Trophoblast cell (in vitro differentiated cells and primary cell): ENCODE measurements around the gene TP53.
"Not testable (repeated sequence)": the region's sequence is repeated elsewhere in the genome, so short reads cannot be mapped to it uniquely, and the experiment has no call there.

ENCODE experiments used
- DNase-seq, 2 donors: peaks; one replicate each; pipeline ENCODE4 v3.0.0-alpha.2; 2016
- H2AFZ ChIP-seq: 2 replicates; pipeline ENCODE4 v1.6.1; 2013; ENCODE audit warnings: low read length, moderate library complexity, mild to moderate bottlenecking; ENCODE audit not compliant: insufficient read depth, poor library complexity
- H2AK5ac ChIP-seq: 2 replicates; pipeline ENCODE4 v1.6.1; 2013; ENCODE audit warnings: mild to moderate bottlenecking, low read length
- H2BK120ac ChIP-seq: 2 replicates; pipeline ENCODE4 v1.6.1; 2013; ENCODE audit warnings: low read length, mild to moderate bottlenecking, moderate library complexity; ENCODE audit not compliant: insufficient read depth, poor library complexity
- H2BK12ac ChIP-seq: 2 replicates; pipeline ENCODE4 v1.6.1; 2013; ENCODE audit warnings: mild to moderate bottlenecking, low read length, moderate library complexity
- H2BK5ac ChIP-seq: 2 replicates; pipeline ENCODE4 v1.6.1; 2013; ENCODE audit warnings: low read length, low read depth, moderate library complexity, mild to moderate bottlenecking; ENCODE audit not compliant: poor library complexity
- H3K14ac ChIP-seq: 2 replicates; pipeline ENCODE4 v1.6.1; 2013; ENCODE audit warnings: mild to moderate bottlenecking, low read length
- H3K18ac ChIP-seq: 2 replicates; pipeline ENCODE4 v1.6.1; 2013; ENCODE audit warnings: mild to moderate bottlenecking, low read length
- H3K23ac ChIP-seq: 2 replicates; pipeline ENCODE4 v1.6.1; 2013; ENCODE audit warnings: low read length
- H3K27ac ChIP-seq: 2 replicates; pipeline ENCODE4 v1.5.1; 2013; ENCODE audit warnings: low read depth, mild to moderate bottlenecking, inconsistent platforms, low read length, moderate library complexity
- H3K27me3 ChIP-seq: 2 replicates; pipeline ENCODE4 v1.6.1; 2013; ENCODE audit warnings: inconsistent platforms, mild to moderate bottlenecking, low read length, moderate library complexity; ENCODE audit not compliant: insufficient read depth
- H3K36me3 ChIP-seq, 2 experiments: 1 replicate in 1 of 2; 2 replicates in 1 of 2; pipeline ENCODE4 v1.6.1; 2013; ENCODE audit warnings: low read length in 2 of 2, mild to moderate bottlenecking in 2 of 2, moderate library complexity in 1 of 2; ENCODE audit not compliant: insufficient read depth in 2 of 2, control insufficient read depth in 1 of 2
- H3K4ac ChIP-seq: 2 replicates; pipeline ENCODE4 v1.6.1; 2013; ENCODE audit warnings: low read depth, mild to moderate bottlenecking, low read length, moderate library complexity
- H3K4me1 ChIP-seq, 2 experiments: 1 replicate in 1 of 2; 2 replicates in 1 of 2; pipeline ENCODE4 v1.6.1; 2013; ENCODE audit warnings: low read length in 2 of 2, mild to moderate bottlenecking in 2 of 2, moderate library complexity in 1 of 2; ENCODE audit not compliant: insufficient read depth in 2 of 2, control insufficient read depth in 1 of 2
- H3K4me2 ChIP-seq: 2 replicates; pipeline ENCODE4 v1.6.1; 2013; ENCODE audit warnings: inconsistent platforms, mild to moderate bottlenecking, low read length, moderate library complexity
- H3K4me3 ChIP-seq: 2 replicates; pipeline ENCODE4 v1.5.1; 2013; ENCODE audit warnings: mild to moderate bottlenecking, low read depth, low read length, inconsistent platforms
- H3K79me1 ChIP-seq: one replicate; pipeline ENCODE4 v1.6.1; 2013; ENCODE audit warnings: low read length
- H3K79me2 ChIP-seq: 2 replicates; pipeline ENCODE4 v1.6.1; 2013; ENCODE audit warnings: low read length, mild to moderate bottlenecking; ENCODE audit not compliant: control insufficient read depth, insufficient read depth, poor library complexity
- H3K9ac ChIP-seq: 2 replicates; pipeline ENCODE4 v1.6.1; 2013; ENCODE audit warnings: mild to moderate bottlenecking, low read length
- H3K9me3 ChIP-seq: 2 replicates; pipeline ENCODE4 v1.6.1; 2013; ENCODE audit warnings: low read depth, mild to moderate bottlenecking, control low read depth, inconsistent platforms, low read length; ENCODE audit not compliant: insufficient read depth
- H4K12ac ChIP-seq: 2 replicates; pipeline ENCODE4 v1.6.1; 2013; ENCODE audit warnings: low read depth, mild to moderate bottlenecking, low read length, moderate library complexity
- H4K8ac ChIP-seq: 2 replicates; pipeline ENCODE4 v1.6.1; 2013; ENCODE audit warnings: low read depth, mild to moderate bottlenecking, low read length, moderate library complexity
- H4K91ac ChIP-seq: one replicate; pipeline ENCODE4 v1.6.1; 2013; ENCODE audit warnings: low read depth, mild to moderate bottlenecking, low read length, moderate library complexity
- WGBS: extraction: QIAGEN DNeasy Blood & Tissue Kit; methylation state at CpG from one replicate; pipeline ENCODE4 v1.1.7; 2013; ENCODE audit warnings: missing lambda C conversion rate; ENCODE audit not compliant: insufficient read length, insufficient coverage; ENCODE audit errors: extremely low coverage; 5-methylcytosine and 5-hydroxymethylcytosine counted together

Gene TP53

GRCh38 chr17:7626307-7626706, 61.0 kb downstream of the TP53 start:
- Histone ChIP-seq H3K4me3 (no peak overlapping the region), H3K9me3 (peaks cover 1% of the 10 kb centered on the region), H2AK5ac (no peak overlapping the region), H3K4ac (no peak overlapping the region), H4K91ac (no peak overlapping the region), H3K27me3 (no peaks in the 10 kb centered on the region), H3K27ac (no peak overlapping the region), H3K23ac (no peak overlapping the region), H3K4me1 (peaks cover 5% of the 10 kb centered on the region in 2 experiments), H2BK5ac (no peak overlapping the region), H3K14ac (no peak overlapping the region), H3K9ac (no peak overlapping the region), H2AFZ (no peak overlapping the region), H2BK12ac (no peak overlapping the region), H3K79me1 (peaks cover 2% of the 10 kb centered on the region), H3K79me2 (peaks cover 2% of the 10 kb centered on the region), H2BK120ac (no peak overlapping the region), H3K18ac (no peak overlapping the region), H3K36me3 (peaks cover 0 to 2% of the 10 kb centered on the region in 2 experiments), H3K4me2 (no peak overlapping the region), H4K12ac (no peak overlapping the region), H4K8ac (no peak overlapping the region)
- no peak for DNase-seq
- no CpG with 5 or more reads among the region's 7 CpGs for WGBS

- not testable (repeated sequence) for H4K91ac ChIP-seq, H3K27me3 ChIP-seq, H3K14ac ChIP-seq, H3K36me3 ChIP-seq, H4K8ac ChIP-seq, DNase-seq, H3K4me3 ChIP-seq, H2AFZ ChIP-seq, H3K4me1 ChIP-seq, H3K4me2 ChIP-seq, H3K27ac ChIP-seq, H3K18ac ChIP-seq, H4K12ac ChIP-seq, H3K4ac ChIP-seq, H3K79me2 ChIP-seq, H3K9ac ChIP-seq, H3K9me3 ChIP-seq, H3K23ac ChIP-seq, H2BK12ac ChIP-seq, H3K79me1 ChIP-seq, H2BK120ac ChIP-seq, H2AK5ac ChIP-seq, H2BK5ac ChIP-seq
- WGBS, result no CpG with 5 or more reads among the region's 16 CpGs
Observed at GRCh38 chr17:7625749-7626148, 61.5 kb downstream of the TP53 start.

GRCh38 chr17:7623661-7624060, 63.6 kb downstream of the TP53 start:
- H4K12ac ChIP-seq, result no peak overlapping the region
- no peaks in the 10 kb centered on the region for H3K27me3 ChIP-seq
- H3K23ac ChIP-seq, result no peak overlapping the region
- H2AK5ac ChIP-seq, result no peak overlapping the region
- no peak overlapping the region for H3K4ac ChIP-seq
- no peak overlapping the region for H3K18ac ChIP-seq
- peaks cover 2% of the 10 kb centered on the region for H3K79me2 ChIP-seq
- H3K4me2 ChIP-seq, result no peak overlapping the region
- H2BK120ac ChIP-seq, result no peak overlapping the region
- peaks cover 5% of the 10 kb centered on the region in 2 experiments for H3K4me1 ChIP-seq
- peaks cover 2% of the 10 kb centered on the region for H3K79me1 ChIP-seq
- no peak overlapping the region for H2BK12ac ChIP-seq
- H4K8ac ChIP-seq, result no peak overlapping the region
- peaks cover 0 to 2% of the 10 kb centered on the region in 2 experiments for H3K36me3 ChIP-seq
- no peak overlapping the region for H3K9ac ChIP-seq
- H3K14ac ChIP-seq, result no peak overlapping the region
- H4K91ac ChIP-seq, result no peak overlapping the region
- no peak overlapping the region for H3K4me3 ChIP-seq
- no CpG with 5 or more reads among the region's 5 CpGs for WGBS
- H2AFZ ChIP-seq, result no peak overlapping the region
- H3K27ac ChIP-seq, result no peak overlapping the region
- DNase-seq, result no peak
- no peaks in the 10 kb centered on the region for H3K9me3 ChIP-seq
- no peak overlapping the region for H2BK5ac ChIP-seq

DNA sequence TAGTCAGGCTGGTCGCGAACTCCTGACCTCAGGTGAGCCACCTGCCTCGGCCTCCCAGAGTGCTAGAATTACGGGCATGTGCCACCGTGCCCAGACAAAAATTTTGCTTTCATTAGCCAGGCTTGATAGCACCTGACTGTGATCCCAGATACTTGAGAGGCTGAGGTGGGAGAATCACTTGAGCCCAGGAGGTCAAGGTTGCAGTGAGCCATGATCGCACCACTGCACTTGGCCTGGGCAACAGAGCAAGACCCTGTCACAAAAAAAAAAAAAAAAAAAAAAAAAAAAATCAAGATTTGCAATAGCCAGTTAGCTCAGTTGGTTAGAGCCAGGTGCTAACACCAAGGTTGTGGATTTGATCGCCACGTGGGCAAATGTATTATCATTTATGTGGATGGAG, 66.5 kb downstream of the TP53 start:
- Histone ChIP-seq H3K27me3 (no peaks in the 10 kb centered on the region), H3K4me1 (no peaks in the 10 kb centered on the region), H3K4me2 (no peak overlapping the region), H3K18ac (no peak overlapping the region), H3K9ac (no peak overlapping the region), H3K27ac (no peak overlapping the region), H2BK120ac (no peak overlapping the region), H3K14ac (no peak overlapping the region), H3K79me1 (no peaks in the 10 kb centered on the region), H4K91ac (no peak overlapping the region), H4K12ac (no peak overlapping the region), H2BK5ac (no peak overlapping the region), H3K9me3 (no peaks in the 10 kb centered on the region), H3K4me3 (no peak overlapping the region), H4K8ac (no peak overlapping the region), H2AFZ (no peak overlapping the region), H2BK12ac (no peak overlapping the region), H3K36me3 (no peaks in the 10 kb centered on the region), H3K4ac (no peak overlapping the region), H3K23ac (no peak overlapping the region), H3K79me2 (no peaks in the 10 kb centered on the region), H2AK5ac (no peak overlapping the region)
- no CpG with 5 or more reads among the region's 8 CpGs for WGBS
- no peak for DNase-seq
